Fibroblast of lung (primary cell): Measurements from ENCODE around the gene PDS5B. TPM values are rescaled to one million over a fixed set of nuclear protein-coding genes. Genes with fewer than 3 reads are reported as not detected.

ENCODE experiments used
- DNase-seq, 2 donors: peaks; one replicate each; pipeline versions ENCODE4 v3.0.0 to v3.0.0-alpha.2; 2010; ENCODE audit warnings: low read depth in 2 of 2
- H2AFZ ChIP-seq: 2 replicates; pipeline ENCODE4 v1.5.1; 2012; ENCODE audit warnings: low read length, control low read depth, inconsistent platforms
- H3K27ac ChIP-seq: 2 replicates; pipeline ENCODE4 v1.5.1; 2011; ENCODE audit warnings: low read length, control low read depth; ENCODE audit not compliant: insufficient read depth
- H3K27me3 ChIP-seq: 2 replicates; pipeline ENCODE4 v1.5.1; 2011; ENCODE audit warnings: mild to moderate bottlenecking, low read length; ENCODE audit not compliant: control insufficient read depth, insufficient read depth
- H3K36me3 ChIP-seq: 2 replicates; pipeline ENCODE4 v1.5.1; 2011; ENCODE audit warnings: low read length; ENCODE audit not compliant: control insufficient read depth, insufficient read depth
- H3K4me1 ChIP-seq: 2 replicates; pipeline ENCODE4 v1.5.1; 2011; ENCODE audit warnings: low read length; ENCODE audit not compliant: control insufficient read depth, insufficient read depth; ENCODE audit errors: extremely low read depth
- H3K4me2 ChIP-seq: 2 replicates; pipeline ENCODE4 v1.5.1; 2011; ENCODE audit warnings: low read length, control low read depth; ENCODE audit not compliant: insufficient read depth; ENCODE audit errors: extremely low read depth
- H3K4me3 ChIP-seq, 4 experiments: fragments of 200-600 bp in 1 of 4; sonication (generic) in 1 of 4; replicated peaks in 1 of 4; 2 replicates each; pipeline ENCODE4 v1.5.1; 2011 to 2016; ENCODE audit warnings: low read length in 4 of 4, low read depth in 3 of 4, mild to moderate bottlenecking in 3 of 4, control low read depth in 2 of 4, inconsistent platforms in 1 of 4, mixed read lengths in 1 of 4; ENCODE audit not compliant: insufficient read depth in 1 of 4; ENCODE audit errors: control extremely low read depth in 1 of 4
- H3K79me2 ChIP-seq: 2 replicates; pipeline ENCODE4 v1.5.1; 2012; ENCODE audit warnings: mild to moderate bottlenecking, low read length, inconsistent platforms; ENCODE audit not compliant: control insufficient read depth, insufficient read depth
- H3K9ac ChIP-seq: 2 replicates; pipeline ENCODE4 v1.5.1; 2011; ENCODE audit warnings: mild to moderate bottlenecking, low read length, control low read depth; ENCODE audit not compliant: insufficient read depth
- H3K9me3 ChIP-seq: 2 replicates; pipeline ENCODE4 v1.5.1; 2012; ENCODE audit warnings: low read depth, low read length; ENCODE audit not compliant: control insufficient read depth, insufficient read depth
- H4K20me1 ChIP-seq: 2 replicates; pipeline ENCODE4 v1.5.1; 2011; ENCODE audit warnings: low read length; ENCODE audit not compliant: control insufficient read depth, insufficient read depth; ENCODE audit errors: extremely low read depth
- CTCF ChIP-seq, 2 donors: IDR thresholded peaks in 1 of 2; conservative IDR thresholded peaks in 1 of 2; 1 replicate in 1 of 2; 2 replicates in 1 of 2; pipeline ENCODE4 v1.5.1; 2011 to 2012; ENCODE audit warnings: low read length in 2 of 2, control low read depth in 1 of 2, inconsistent platforms in 1 of 2, low read depth in 1 of 2, mild to moderate bottlenecking in 1 of 2
- EZH2 ChIP-seq: IDR thresholded peaks from 2 replicates; pipeline ENCODE4 v1.5.1; 2012; ENCODE audit warnings: low read length, control low read depth, mild to moderate bottlenecking; ENCODE audit errors: missing control alignments
- polyA plus RNA-seq, 2 donors: library from polyadenylated mRNA; depleted of rRNA in 1 of 2; stranded (reverse) in 1 of 2; unstranded in 1 of 2; fragments of >200 nt; gene quantifications; 2 replicates each; pipeline ENCODE4 v1.2.1, GENCODE V29; 2011 to 2012; ENCODE audit warnings: missing spikeins in 1 of 2
- total RNA-seq: library from RNA; depleted of rRNA; stranded (reverse); fragments of >200 nt; gene quantifications from 2 replicates; pipeline ENCODE4 v1.2.1, GENCODE V29; 2014

The PDS5B gene
- total and polyA plus RNA-seq, 2 donors (not counting 1 experiment from before 2014, with no cell fraction given): 18.6 to 25.6 TPM

DNA sequence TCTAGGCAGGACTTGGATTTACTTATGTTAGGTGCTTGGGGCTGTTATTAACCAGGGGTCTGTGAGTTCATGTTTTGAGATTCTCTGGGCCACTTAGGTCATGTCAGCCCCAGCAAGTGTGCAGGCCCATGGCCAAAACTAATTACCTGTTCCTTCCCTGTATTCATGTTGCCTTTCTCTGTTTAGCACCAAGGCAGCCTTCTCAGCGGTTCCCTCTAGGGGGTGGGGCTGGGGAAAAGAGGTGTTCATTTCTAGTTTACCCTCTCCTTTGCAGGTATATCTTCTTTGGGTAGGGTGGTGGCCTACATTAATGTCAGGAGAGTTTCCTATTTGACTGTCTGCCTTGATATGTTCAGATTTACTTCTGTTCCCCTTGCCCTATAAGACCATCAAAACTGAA is 61.7 kb downstream of the PDS5B start:
- H3K79me2 ChIP-seq: peaks cover 39% of the 10 kb centered on the region
- H3K27ac ChIP-seq: no peak overlapping the region
- no peaks in the 10 kb centered on the region for H3K27me3 ChIP-seq
- no peak overlapping the region for H2AFZ ChIP-seq
- H3K4me2 ChIP-seq: no peak overlapping the region
- no peaks in the 10 kb centered on the region for H3K9me3 ChIP-seq
- no peaks in the 10 kb centered on the region for H4K20me1 ChIP-seq
- DNase-seq: no peak
- no peak for TF ChIP-seq CTCF (conservative IDR thresholded peaks at IDR 0.05 in 1 of 2, IDR thresholded peaks at IDR 0.05 in 1 of 2; ENCODE audit: low read depth in 1 of 2, low read length in 2 of 2)
- no peak for TF ChIP-seq EZH2
- H3K4me1 ChIP-seq: no peaks in the 10 kb centered on the region
- no peak overlapping the region for H3K9ac ChIP-seq
- no peak overlapping the region for H3K4me3 ChIP-seq
- no peaks in the 10 kb centered on the region for H3K36me3 ChIP-seq

- Histone ChIP-seq H3K4me2 (no peak overlapping the region), H3K36me3 (no peaks in the 10 kb centered on the region), H3K27me3 (no peaks in the 10 kb centered on the region), H3K27ac (no peak overlapping the region), H3K4me1 (no peaks in the 10 kb centered on the region), H3K9me3 (no peaks in the 10 kb centered on the region), H2AFZ (no peak overlapping the region), H3K4me3 (no peak overlapping the region), H3K79me2 (peaks cover 21% of the 10 kb centered on the region), H3K9ac (no peak overlapping the region), H4K20me1 (no peaks in the 10 kb centered on the region)
- TF ChIP-seq EZH2 (no peak), CTCF (conservative IDR thresholded peaks at IDR 0.05 in 1 of 2, IDR thresholded peaks at IDR 0.05 in 1 of 2; ENCODE audit: low read depth in 1 of 2, low read length in 2 of 2) (peak; percentile 73 to 86)
- DNase-seq: peak; percentile 59 to 83
Observed at GRCh38 chr13:32650705-32651311, 64.6 kb downstream of the PDS5B start.

GRCh38 chr13:32657309-32657708 is 71.1 kb downstream of the PDS5B start:
- no peak overlapping the region for H3K27ac ChIP-seq
- H3K4me3 ChIP-seq: no peak overlapping the region
- peak in 1 of 2 donors; percentile 7 for DNase-seq
- no peak for TF ChIP-seq CTCF (conservative IDR thresholded peaks at IDR 0.05 in 1 of 2, IDR thresholded peaks at IDR 0.05 in 1 of 2; ENCODE audit: low read depth in 1 of 2, low read length in 2 of 2)
- H3K36me3 ChIP-seq: peaks cover 2% of the 10 kb centered on the region
- H3K79me2 ChIP-seq: peaks cover 7% of the 10 kb centered on the region
- H3K4me2 ChIP-seq: no peak overlapping the region
- H2AFZ ChIP-seq: no peak overlapping the region
- H3K9ac ChIP-seq: no peak overlapping the region
- peaks cover 9% of the 10 kb centered on the region for H3K4me1 ChIP-seq
- H3K9me3 ChIP-seq: no peaks in the 10 kb centered on the region
- no peaks in the 10 kb centered on the region for H4K20me1 ChIP-seq
- no peaks in the 10 kb centered on the region for H3K27me3 ChIP-seq
